CD4-positive, CD25-positive, alpha-beta regulatory T cell (primary cell): ENCODE data around the gene ZFR. TPM values are rescaled to one million over a fixed set of nuclear protein-coding genes. Genes with fewer than 3 reads are reported as not detected.
"Not testable (repeated sequence)": the region's sequence is repeated elsewhere in the genome, so short reads cannot be mapped to it uniquely, and the experiment has no call there.

ENCODE experiments used
- ATAC-seq, 2 donors: fragments of 150-1000 bp; cut with Tn5 transposase; one replicate each; pipeline ENCODE4 v1.10.0; 2021; ENCODE audit warnings: low read depth in 2 of 2, moderate number of reproducible peaks in 2 of 2, moderate library complexity in 1 of 2
- DNase-seq, 3 donors: peaks; one replicate each; pipeline versions ENCODE4 v3.0.0 to v3.0.0-alpha.2; 2012 to 2022; ENCODE audit warnings: mixed read lengths in 1 of 3
- H3K27ac ChIP-seq: one replicate; pipeline ENCODE4 v1.7.0; 2013; ENCODE audit warnings: mild to moderate bottlenecking, low read length; ENCODE audit not compliant: insufficient read depth, poor library complexity, severe bottlenecking
- H3K27me3 ChIP-seq: one replicate; pipeline ENCODE4 v1.7.0; 2013; ENCODE audit warnings: low read length; ENCODE audit not compliant: control insufficient read depth, insufficient read depth
- H3K36me3 ChIP-seq: one replicate; pipeline ENCODE4 v1.7.0; 2013; ENCODE audit warnings: mild to moderate bottlenecking, low read length, moderate library complexity; ENCODE audit not compliant: control insufficient read depth, insufficient read depth
- H3K4me1 ChIP-seq: 2 replicates; pipeline ENCODE4 v1.7.0; 2013; ENCODE audit warnings: mild to moderate bottlenecking, low read length; ENCODE audit not compliant: insufficient read depth, control insufficient read depth, poor library complexity, severe bottlenecking
- H3K4me3 ChIP-seq: one replicate; pipeline ENCODE4 v1.7.0; 2013; ENCODE audit warnings: low read depth, mild to moderate bottlenecking, low read length, moderate library complexity
- H3K9me3 ChIP-seq, 2 experiments: 1 replicate in 1 of 2; 2 replicates in 1 of 2; pipeline ENCODE4 v1.7.0; 2013; ENCODE audit warnings: low read length in 2 of 2, mild to moderate bottlenecking in 1 of 2, moderate library complexity in 1 of 2; ENCODE audit not compliant: control insufficient read depth in 2 of 2
- H3K27ac Mint-ChIP-seq, 3 donors: one replicate each; pipeline ENCODE4 v1.8.0; 2020 to 2022; ENCODE audit warnings: mild to moderate bottlenecking in 3 of 3, mixed read lengths in 3 of 3, moderate library complexity in 2 of 3
- H3K27me3 Mint-ChIP-seq: one replicate; pipeline ENCODE4 v1.8.0; 2022; ENCODE audit warnings: mild to moderate bottlenecking, mixed read lengths
- H3K36me3 Mint-ChIP-seq: one replicate; pipeline ENCODE4 v1.8.0; 2020; ENCODE audit warnings: mixed read lengths
- H3K4me1 Mint-ChIP-seq, 4 donors: one replicate each; pipeline ENCODE4 v1.8.0; 2020 to 2022; ENCODE audit warnings: mixed read lengths in 4 of 4, mild to moderate bottlenecking in 1 of 4
- H3K4me3 Mint-ChIP-seq, 4 donors: one replicate each; pipeline ENCODE4 v1.8.0; 2020 to 2022; ENCODE audit warnings: mild to moderate bottlenecking in 4 of 4, mixed read lengths in 4 of 4, moderate library complexity in 3 of 4
- H3K9me3 Mint-ChIP-seq, 7 donors: one replicate each; pipeline ENCODE4 v1.8.0; 2020 to 2022; ENCODE audit warnings: mixed read lengths in 7 of 7, mild to moderate bottlenecking in 3 of 7, moderate library complexity in 2 of 7
- polyA plus RNA-seq, 4 donors: library from polyadenylated mRNA; unstranded; fragments of 300-500 nt; fragmentation: Illumina TruSeq; gene quantifications; one replicate each; pipeline ENCODE4 v1.2.3, GENCODE V29; 2021
- total RNA-seq: library from RNA; stranded (reverse); gene quantifications from one replicate; pipeline ENCODE4 v1.2.3, GENCODE V29; 2022

ZFR gene
- total and polyA plus RNA-seq, 5 donors from 2014 or later, result 63.6 to 84.8 (median 74.2) TPM

GRCh38 chr5:32369542-32370155 is 74.9 kb downstream of the ZFR start:
- peaks cover 44% of the 10 kb centered on the region for H3K36me3 Mint-ChIP-seq
- no peak for DNase-seq
- H3K27me3 ChIP-seq, result no peaks in the 10 kb centered on the region
- H3K9me3 Mint-ChIP-seq, result no peaks in the 10 kb centered on the region
- H3K27me3 Mint-ChIP-seq, result no peaks in the 10 kb centered on the region
- peaks cover 34% of the 10 kb centered on the region for H3K36me3 ChIP-seq
- no peaks in the 10 kb centered on the region for H3K4me1 ChIP-seq
- H3K4me3 Mint-ChIP-seq, result no peak overlapping the region
- peaks cover 2 to 9% (median 7%) of the 10 kb centered on the region in 4 donors for H3K4me1 Mint-ChIP-seq
- no peak for ATAC-seq
- H3K27ac ChIP-seq, result no peak overlapping the region
- no peak overlapping the region for H3K4me3 ChIP-seq
- peak overlapping the region in 2 of 3 donors; percentile 23 to 25 for H3K27ac Mint-ChIP-seq
- H3K9me3 ChIP-seq, result no peaks in the 10 kb centered on the region

- Histone ChIP-seq H3K36me3 (peaks cover 36% of the 10 kb centered on the region), H3K9me3 (no peaks in the 10 kb centered on the region), H3K4me1 (no peaks in the 10 kb centered on the region), H3K27me3 (no peaks in the 10 kb centered on the region), H3K27ac (no peak overlapping the region), H3K4me3 (no peak overlapping the region)
- Mint-ChIP-seq H3K9me3 (no peaks in the 10 kb centered on the region), H3K4me1 (peaks cover 2 to 9% (median 7%) of the 10 kb centered on the region in 4 donors), H3K36me3 (peaks cover 41% of the 10 kb centered on the region), H3K4me3 (no peak overlapping the region), H3K27ac (no peak overlapping the region), H3K27me3 (no peaks in the 10 kb centered on the region)
- no peak for DNase-seq
- no peak for ATAC-seq
Measured at GRCh38 chr5:32369032-32369431, 75.5 kb downstream of the ZFR start.

DNA sequence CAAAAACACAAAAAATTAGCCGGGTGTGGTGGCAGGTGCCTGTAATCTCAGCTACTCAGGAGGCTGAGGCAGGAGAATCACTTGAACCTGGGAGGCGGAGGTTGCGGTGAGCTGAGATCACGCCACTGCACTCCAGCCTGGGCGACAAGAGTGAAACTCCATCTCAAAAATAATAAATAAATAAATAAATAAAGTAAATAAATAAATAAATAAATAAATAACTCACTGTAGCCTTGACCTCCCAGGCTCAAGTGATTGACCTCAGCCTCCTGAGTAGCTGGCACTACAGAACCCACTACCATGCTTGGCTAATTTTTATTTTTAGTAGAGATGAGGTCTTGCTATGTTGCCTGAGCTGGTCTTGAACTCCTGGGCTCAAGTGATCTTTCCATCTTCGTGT is 77.3 kb downstream of the ZFR start:
- not testable (repeated sequence) for H3K27ac ChIP-seq, H3K27me3 Mint-ChIP-seq, H3K9me3 Mint-ChIP-seq, DNase-seq, H3K4me1 ChIP-seq, H3K27me3 ChIP-seq, H3K9me3 ChIP-seq, H3K4me3 Mint-ChIP-seq, H3K4me1 Mint-ChIP-seq, ATAC-seq, H3K27ac Mint-ChIP-seq, H3K4me3 ChIP-seq
- peaks cover 44% of the 10 kb centered on the region for H3K36me3 Mint-ChIP-seq
- peaks cover 38% of the 10 kb centered on the region for H3K36me3 ChIP-seq

- Histone ChIP-seq H3K4me1 (no peaks in the 10 kb centered on the region), H3K27me3 (no peaks in the 10 kb centered on the region), H3K4me3 (no peak overlapping the region), H3K27ac (no peak overlapping the region), H3K36me3 (peaks cover 40% of the 10 kb centered on the region), H3K9me3 (no peaks in the 10 kb centered on the region)
- peaks cover 0 to 2% (median 0%) of the 10 kb centered on the region in 4 donors for H3K4me1 Mint-ChIP-seq
- ATAC-seq, result no peak
- H3K27ac Mint-ChIP-seq, result no peak overlapping the region
- H3K27me3 Mint-ChIP-seq, result no peaks in the 10 kb centered on the region
- no peak overlapping the region for H3K4me3 Mint-ChIP-seq
- H3K9me3 Mint-ChIP-seq, result no peaks in the 10 kb centered on the region
- H3K36me3 Mint-ChIP-seq, result peaks cover 34% of the 10 kb centered on the region
- DNase-seq, result no peak
Measured at GRCh38 chr5:32365623-32366022, 78.9 kb downstream of the ZFR start.

DNA sequence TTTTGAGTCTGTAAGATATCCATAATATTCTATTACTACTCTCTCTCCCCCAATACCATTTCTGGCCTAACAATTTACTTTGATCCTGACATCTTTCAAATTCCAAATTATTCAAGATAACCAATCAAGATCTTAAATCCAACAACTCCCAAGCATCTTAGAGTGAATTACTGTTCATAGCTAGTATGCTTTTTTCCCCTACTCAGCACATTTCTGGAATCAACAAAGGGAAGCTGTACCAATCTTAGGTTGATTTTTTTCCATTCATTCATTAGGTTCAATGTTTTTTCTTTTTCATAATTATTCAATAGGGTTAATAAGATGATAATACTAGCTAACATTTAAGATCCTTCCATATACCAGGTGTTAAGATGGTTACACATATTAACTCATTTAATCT is 81.5 kb downstream of the ZFR start:
- Histone ChIP-seq H3K27ac (no peak overlapping the region), H3K27me3 (no peaks in the 10 kb centered on the region), H3K36me3 (peaks cover 45% of the 10 kb centered on the region), H3K9me3 (no peaks in the 10 kb centered on the region), H3K4me3 (no peak overlapping the region), H3K4me1 (no peaks in the 10 kb centered on the region)
- no peak for ATAC-seq
- H3K4me3 Mint-ChIP-seq, result no peak overlapping the region
- H3K27me3 Mint-ChIP-seq, result no peaks in the 10 kb centered on the region
- no peak for DNase-seq
- peaks cover 0 to 2% (median 0%) of the 10 kb centered on the region in 4 donors for H3K4me1 Mint-ChIP-seq
- H3K27ac Mint-ChIP-seq, result no peak overlapping the region
- H3K9me3 Mint-ChIP-seq, result no peaks in the 10 kb centered on the region
- peaks cover 29% of the 10 kb centered on the region for H3K36me3 Mint-ChIP-seq

DNA sequence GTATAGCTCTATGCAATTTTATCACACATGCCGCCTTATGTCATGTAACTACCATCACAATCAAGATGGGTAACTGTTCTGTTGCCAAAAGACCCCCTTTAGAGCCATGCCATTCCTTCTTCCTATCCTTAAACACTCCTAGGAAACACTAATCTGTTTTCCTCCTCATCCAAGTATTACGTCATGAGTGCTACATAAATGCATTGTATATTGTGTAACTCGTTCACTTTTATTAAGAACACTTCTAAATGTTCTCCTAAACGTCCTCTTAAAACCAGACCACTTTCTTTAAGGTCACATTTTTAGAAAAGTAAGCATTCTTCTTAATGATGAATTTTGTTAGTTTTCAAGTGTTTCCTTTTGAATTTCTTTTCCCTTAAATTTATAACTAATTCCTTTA is 82.0 kb downstream of the ZFR start:
- ATAC-seq (no peak), DNase-seq (no peak)
- Histone ChIP-seq H3K27ac (no peak overlapping the region), H3K36me3 (peaks cover 48% of the 10 kb centered on the region), H3K4me3 (no peak overlapping the region), H3K4me1 (no peaks in the 10 kb centered on the region), H3K9me3 (no peaks in the 10 kb centered on the region), H3K27me3 (no peaks in the 10 kb centered on the region)
- no peak overlapping the region for H3K4me3 Mint-ChIP-seq
- no peaks in the 10 kb centered on the region for H3K4me1 Mint-ChIP-seq
- no peaks in the 10 kb centered on the region for H3K27me3 Mint-ChIP-seq
- no peaks in the 10 kb centered on the region for H3K9me3 Mint-ChIP-seq
- H3K27ac Mint-ChIP-seq, result peak overlapping the region in 1 of 3 donors; percentile 75
- peaks cover 28% of the 10 kb centered on the region for H3K36me3 Mint-ChIP-seq

- Mint-ChIP-seq H3K36me3 (peaks cover 26% of the 10 kb centered on the region), H3K4me3 (no peak overlapping the region), H3K27me3 (no peaks in the 10 kb centered on the region), H3K4me1 (no peaks in the 10 kb centered on the region), H3K9me3 (no peaks in the 10 kb centered on the region), H3K27ac (no peak overlapping the region)
- H3K4me1 ChIP-seq, result no peaks in the 10 kb centered on the region
- ATAC-seq (no peak), DNase-seq (no peak)
- no peak overlapping the region for H3K27ac ChIP-seq
- H3K9me3 ChIP-seq, result no peaks in the 10 kb centered on the region
- H3K4me3 ChIP-seq, result no peak overlapping the region
- H3K27me3 ChIP-seq, result no peaks in the 10 kb centered on the region
- peaks cover 45% of the 10 kb centered on the region for H3K36me3 ChIP-seq
Measured at GRCh38 chr5:32360906-32361305, 83.6 kb downstream of the ZFR start.

GRCh38 chr5:32358611-32359010 is 85.9 kb downstream of the ZFR start:
- DNase-seq, result no peak
- H3K9me3 Mint-ChIP-seq, result peaks cover 0 to 1% (median 0%) of the 10 kb centered on the region in 7 donors
- Histone ChIP-seq H3K9me3 (no peaks in the 10 kb centered on the region), H3K27me3 (no peaks in the 10 kb centered on the region), H3K4me1 (no peaks in the 10 kb centered on the region), H3K4me3 (no peak overlapping the region), H3K27ac (no peak overlapping the region), H3K36me3 (peaks cover 53% of the 10 kb centered on the region)
- peaks cover 34% of the 10 kb centered on the region for H3K36me3 Mint-ChIP-seq
- no peaks in the 10 kb centered on the region for H3K4me1 Mint-ChIP-seq
- H3K27me3 Mint-ChIP-seq, result no peaks in the 10 kb centered on the region
- H3K4me3 Mint-ChIP-seq, result no peak overlapping the region
- ATAC-seq, result no peak
- H3K27ac Mint-ChIP-seq, result no peak overlapping the region
